Measurements from ENCODE around the gene ISY1. TPM values are rescaled to one million over a fixed set of nuclear protein-coding genes. Genes with fewer than 3 reads are reported as not detected.
"Not testable (repeated sequence)": the region's sequence is repeated elsewhere in the genome, so short reads cannot be mapped to it uniquely, and the experiment has no call there.

Gene ISY1
- total RNA-seq, 1 donor from 2014 or later = 16.2 TPM

- DNase-seq (ENCODE audit: extremely low spot score in 2 of 2) = no peak
- Histone ChIP-seq H3K27ac (no peak overlapping the region), H3K4me3 (no peak overlapping the region), H3K36me3 (no peaks in the 10 kb centered on the region), H3K27me3 (no peaks in the 10 kb centered on the region), H3K9me3 (no peaks in the 10 kb centered on the region), H3K4me1 (peaks cover 29% of the 10 kb centered on the region)
- intact Hi-C loops (cut with DNase I) = no loop called here
- TF ChIP-seq POLR2A (IDR thresholded peaks at IDR 0.05) (no peak), POLR2AphosphoS5 (IDR thresholded peaks at IDR 0.05; ENCODE audit: insufficient read depth in 1 of 2, low read depth in 1 of 2) (peak in 1 of 2 donors; percentile 26)
Measured at GRCh38 chr3:129185783-129186182, 24.9 kb upstream of the ISY1 start.

GRCh38 chr3:129184784-129185542, 24.1 kb upstream of the ISY1 start:
- H3K4me1 ChIP-seq = peaks cover 37% of the 10 kb centered on the region
- H3K9me3 ChIP-seq; H3K27me3 ChIP-seq; H3K36me3 ChIP-seq; DNase-seq (ENCODE audit: extremely low spot score in 2 of 2): not testable (repeated sequence)
- H3K27ac ChIP-seq = peak overlapping the region; percentile 98
- intact Hi-C loops (cut with DNase I) = loop anchor here (5.0 kb wide), 1 partner anchor 62 kb away; the partner anchor contains the start of gene COPG1
- H3K4me3 ChIP-seq = peak overlapping the region in 1 of 2 donors; percentile 98

- Histone ChIP-seq H3K9me3 (no peaks in the 10 kb centered on the region), H3K27me3 (no peaks in the 10 kb centered on the region), H3K27ac (peak overlapping the region; percentile 98), H3K36me3 (no peaks in the 10 kb centered on the region), H3K4me1 (peaks cover 43% of the 10 kb centered on the region), H3K4me3 (peak overlapping the region; percentile 95 to 98)
- no peak for DNase-seq (ENCODE audit: extremely low spot score in 2 of 2)
- intact Hi-C loops (cut with DNase I) = loop anchor here (5.0 kb wide), 1 partner anchor 63 kb away; the partner anchor contains the start of gene COPG1
- TF ChIP-seq CTCF (IDR thresholded peaks at IDR 0.05) (no peak), POLR2AphosphoS5 (IDR thresholded peaks at IDR 0.05; ENCODE audit: insufficient read depth in 1 of 2, low read depth in 1 of 2) (no peak), POLR2A (IDR thresholded peaks at IDR 0.05) (no peak)
Measured at GRCh38 chr3:129184396-129184657, 23.5 kb upstream of the ISY1 start.

- H3K27ac ChIP-seq = peak within 1 kb of the TSS; percentile 98
- peaks cover 49% of the 10 kb centered on the region for H3K4me1 ChIP-seq
- TF ChIP-seq CTCF (IDR thresholded peaks at IDR 0.05) = peak in 1 of 3 experiments; percentile 1
- TF ChIP-seq POLR2AphosphoS5 (IDR thresholded peaks at IDR 0.05; ENCODE audit: insufficient read depth in 1 of 2, low read depth in 1 of 2) = peak; percentile 68 to 100
- peak; percentile 10 to 98 for TF ChIP-seq POLR2A (IDR thresholded peaks at IDR 0.05)
- H3K9me3 ChIP-seq = no peaks in the 10 kb centered on the region
- H3K36me3 ChIP-seq = peaks cover 0 to under 1% of the 10 kb centered on the region in 2 donors
- intact Hi-C loops (cut with DNase I) = loop anchor here (5.0 kb wide), 1 partner anchor 64 kb away; the partner anchor contains the start of gene COPG1
- H3K4me3 ChIP-seq = peak within 1 kb of the TSS; percentile 95 to 98
- DNase-seq (ENCODE audit: extremely low spot score in 2 of 2) = peak in 1 of 2 donors; percentile 94
- H3K27me3 ChIP-seq = no peaks in the 10 kb centered on the region
Measured at GRCh38 chr3:129183569-129184395, 22.9 kb upstream of the ISY1 start, which contains the start of gene CNBP. Gene CNBP, minus strand, starts transcription at chr3:129183896. Its CDS starts 12,139 bp downstream, at chr3:129171757.

- Histone ChIP-seq H3K36me3 (peaks cover 0 to 7% of the 10 kb centered on the region in 2 donors), H3K9me3 (no peaks in the 10 kb centered on the region), H3K4me1 (peaks cover 61% of the 10 kb centered on the region), H3K4me3 (peak overlapping the region; percentile 95 to 98), H3K27me3 (no peaks in the 10 kb centered on the region), H3K27ac (peak overlapping the region; percentile 98)
- intact Hi-C loops (cut with DNase I) = loop anchor here (5.0 kb wide), 1 partner anchor 65 kb away; the partner anchor contains the start of gene COPG1
- no peak for DNase-seq (ENCODE audit: extremely low spot score in 2 of 2)
- TF ChIP-seq POLR2A (IDR thresholded peaks at IDR 0.05) = no peak
- TF ChIP-seq CTCF (IDR thresholded peaks at IDR 0.05) = no peak
- TF ChIP-seq POLR2AphosphoS5 (IDR thresholded peaks at IDR 0.05; ENCODE audit: insufficient read depth in 1 of 2, low read depth in 1 of 2) = no peak
Measured at GRCh38 chr3:129182390-129183185, 21.7 kb upstream of the ISY1 start.
